Endothelial cell of umbilical vein (primary cell): ENCODE data around the gene SKP1. TPM values are rescaled to one million over a fixed set of nuclear protein-coding genes. Genes with fewer than 3 reads are reported as not detected.

Experiments used
- BruUV-seq: library from RNA; stranded (reverse); fragments of 400-500 nt; replicated peaks from 2 replicates; lab custom pipeline; 2021; lab: Mats Ljungman, UMichigan
- CTCF ChIA-PET: fragments of 300-600, 350-600 bp; sonication (Branson Sonifier 250); formaldehyde crosslinking; loops from one replicate; lab custom pipeline; 2021; ENCODE audit warnings: antibody characterized with exemption, inconsistent platforms; lab: Charles Lee
- POLR2A ChIA-PET: fragments of 300-600, 350-600 bp; sonication (Branson Sonifier 250); formaldehyde crosslinking; loops from one replicate; lab custom pipeline; 2021; ENCODE audit warnings: antibody characterized with exemption, inconsistent platforms; lab: Charles Lee
- DNase-seq: peaks from one replicate; pipeline ENCODE4 v3.0.0-alpha.2; 2011; ENCODE audit warnings: low read depth, low spot score
- FAIRE-seq: peaks from 2 replicates; lab custom pipeline; 2011; peaks lifted over from hg19 to GRCh38; lab: Jason Lieb, UNC
- H2AFZ ChIP-seq: 2 replicates; pipeline ENCODE4 v1.6.0; 2012; ENCODE audit warnings: low read depth, low read length, control low read depth, inconsistent platforms
- H3K27ac ChIP-seq: 2 replicates; pipeline ENCODE4 v1.5.1; 2011; ENCODE audit warnings: low read depth, mild to moderate bottlenecking, control low read depth, low read length, moderate library complexity; ENCODE audit not compliant: insufficient read depth
- H3K27me3 ChIP-seq, 2 experiments: 2 replicates each; pipeline versions ENCODE4 v1.6.0 to v1.6.1; 2011; ENCODE audit warnings: low read length in 2 of 2, mixed read lengths in 1 of 2; ENCODE audit not compliant: control insufficient read depth in 2 of 2, insufficient read depth in 2 of 2
- H3K36me3 ChIP-seq, 2 experiments: 2 replicates in 1 of 2; 3 replicates in 1 of 2; pipeline ENCODE4 v1.5.1; 2011; ENCODE audit warnings: low read length in 2 of 2, mild to moderate bottlenecking in 1 of 2, moderate library complexity in 1 of 2; ENCODE audit not compliant: control insufficient read depth in 2 of 2, insufficient read depth in 2 of 2; ENCODE audit errors: extremely low read depth in 1 of 2
- H3K4me1 ChIP-seq: 3 replicates; pipeline ENCODE4 v1.5.1; 2011; ENCODE audit warnings: mild to moderate bottlenecking, low read length; ENCODE audit not compliant: control insufficient read depth, insufficient read depth; ENCODE audit errors: extremely low read depth
- H3K4me2 ChIP-seq: 2 replicates; pipeline ENCODE4 v1.6.1; 2011; ENCODE audit warnings: low read length, control low read depth, mixed read lengths; ENCODE audit not compliant: insufficient read depth
- H3K4me3 ChIP-seq, 3 experiments: fragments of 200-600 bp in 1 of 3; sonication (generic), shearing (Covaris generic) in 1 of 3; replicated peaks in 1 of 3; 2 replicates each; pipeline ENCODE4 v1.5.1; 2011 to 2016; ENCODE audit warnings: control low read depth in 3 of 3, low read length in 3 of 3, mild to moderate bottlenecking in 2 of 3, inconsistent platforms in 1 of 3, low read depth in 1 of 3, moderate library complexity in 1 of 3; ENCODE audit not compliant: insufficient read depth in 1 of 3
- H3K79me2 ChIP-seq: 2 replicates; pipeline ENCODE4 v1.6.0; 2012; ENCODE audit warnings: low read length, inconsistent platforms; ENCODE audit not compliant: control insufficient read depth, insufficient read depth
- H3K9ac ChIP-seq: replicated peaks from 2 replicates; pipeline ENCODE3; 2011; ENCODE audit warnings: low read length, control low read depth; ENCODE audit not compliant: insufficient read depth; ENCODE audit errors: extremely low read depth
- H3K9me1 ChIP-seq: replicated peaks from 3 replicates; pipeline ENCODE4 v1.6.0; 2011; ENCODE audit warnings: mild to moderate bottlenecking, low read length; ENCODE audit not compliant: control insufficient read depth, insufficient read depth; ENCODE audit errors: extremely low read depth
- H3K9me3 ChIP-seq: replicated peaks from 2 replicates; pipeline ENCODE4 v1.5.1; 2012; ENCODE audit warnings: low read length, inconsistent platforms; ENCODE audit not compliant: control insufficient read depth, insufficient read depth
- H4K20me1 ChIP-seq: replicated peaks from 2 replicates; pipeline ENCODE3; 2011; ENCODE audit warnings: mild to moderate bottlenecking, low read length; ENCODE audit not compliant: control insufficient read depth, insufficient read depth; ENCODE audit errors: extremely low read depth
- CTCF ChIP-seq, 2 donors: IDR thresholded peaks; 1 replicate in 1 of 2; 2 replicates in 1 of 2; pipeline ENCODE4 v1.5.1; 2011; ENCODE audit warnings: low read length in 2 of 2, mild to moderate bottlenecking in 2 of 2, moderate library complexity in 2 of 2, control low read depth in 1 of 2, inconsistent platforms in 1 of 2, low read depth in 1 of 2; ENCODE audit not compliant: insufficient read depth in 1 of 2; ENCODE audit errors: extremely low read depth in 1 of 2
- EZH2 ChIP-seq: IDR thresholded peaks from 2 replicates; pipeline ENCODE4 v1.6.1; 2012; ENCODE audit warnings: borderline replicate concordance, low read depth, mild to moderate bottlenecking, moderate library complexity, low read length, inconsistent platforms; ENCODE audit not compliant: severe bottlenecking
- FOS ChIP-seq: IDR thresholded peaks from 2 replicates; pipeline ENCODE4 v1.6.1; 2011; ENCODE audit warnings: mild to moderate bottlenecking, low read length, moderate library complexity, borderline replicate concordance; ENCODE audit not compliant: insufficient read depth
- GATA2 ChIP-seq: IDR thresholded peaks from 2 replicates; pipeline ENCODE4 v1.7.0; 2011; ENCODE audit warnings: low read depth, mild to moderate bottlenecking, moderate library complexity, mixed read lengths, low read length; ENCODE audit not compliant: insufficient read length, insufficient read depth
- JUN ChIP-seq: IDR thresholded peaks from 2 replicates; pipeline ENCODE4 v1.6.1; 2011; ENCODE audit warnings: borderline replicate concordance, low read depth; ENCODE audit not compliant: insufficient read length, insufficient read depth
- MAX ChIP-seq: IDR thresholded peaks from 2 replicates; pipeline ENCODE4 v1.6.1; 2011; ENCODE audit not compliant: insufficient read depth, insufficient read length
- MYC ChIP-seq: IDR thresholded peaks from one replicate; pipeline ENCODE4 v1.6.1; 2011; ENCODE audit warnings: mild to moderate bottlenecking, low read depth, low read length
- POLR2A ChIP-seq: IDR thresholded peaks from 2 replicates; pipeline ENCODE4 v1.6.1; 2012; ENCODE audit warnings: low read depth, mild to moderate bottlenecking, control low read depth, low read length
- POLR2AphosphoS5 ChIP-seq: IDR thresholded peaks from 2 replicates; pipeline ENCODE4 v1.6.1; 2012; ENCODE audit warnings: low read depth, mild to moderate bottlenecking, control low read depth, low read length, moderate library complexity; ENCODE audit not compliant: insufficient read depth
- dilution Hi-C: fragments of 300-500 bp; cut with MboI; formaldehyde crosslinking; loops from one replicate; pipeline ENCODE4 v1.15.0; 2019; ENCODE audit warnings: low sequenced_read_pairs; ENCODE audit not compliant: extremely low pct_ligation_motif_present
- intact Hi-C: fragments of 100-400 bp; cut with micrococcal nuclease; formaldehyde crosslinking; loops from one replicate; pipeline ENCODE4 v1.10.0; 2022
- polyA plus RNA-seq, 4 experiments: library from polyadenylated mRNA; depleted of rRNA in 3 of 4; stranded (reverse) in 3 of 4; unstranded in 1 of 4; fragments of >200 nt; gene quantifications; 2 replicates each; pipeline versions ENCODE4 v1.2.1 to v1.2.3, GENCODE V29; 2011 to 2012; ENCODE audit warnings: missing spikeins in 1 of 4
- total RNA-seq: library from RNA; stranded (reverse); gene quantifications from 2 replicates; pipeline ENCODE4 v1.2.3, GENCODE V29; 2021

SKP1 gene
- total and polyA plus RNA-seq, 2 donors (not counting 3 experiments of a cell fraction or from before 2014, with no cell fraction given): 214 to 320 TPM

- no peak overlapping the region for H2AFZ ChIP-seq
- CTCF ChIA-PET: interaction anchor here (1.1 to 6.7 kb wide), 9 partner anchors 12 to 188 kb away, joined by 3 to 132 read pairs (median 16); partner anchors contain the start of gene TCF7
- H3K4me2 ChIP-seq: no peak overlapping the region
- no TSS peak for BruUV-seq
- no peak overlapping the region for H3K9ac ChIP-seq
- H3K9me1 ChIP-seq: no peaks in the 10 kb centered on the region
- dilution Hi-C loops (no loop called here), intact Hi-C loops (no loop called here)
- H3K4me3 ChIP-seq: no peak overlapping the region
- no peaks in the 10 kb centered on the region for H4K20me1 ChIP-seq
- POLR2A ChIA-PET: no interaction called here
- H3K79me2 ChIP-seq: no peaks in the 10 kb centered on the region
- DNase-seq (no peak), FAIRE-seq (no peak)
- H3K27ac ChIP-seq: no peak overlapping the region
- no peaks in the 10 kb centered on the region for H3K36me3 ChIP-seq
- TF ChIP-seq GATA2 (no peak), MYC (no peak)
- H3K27me3 ChIP-seq: peaks cover 0 to 6% of the 10 kb centered on the region in 2 experiments
- H3K9me3 ChIP-seq: no peaks in the 10 kb centered on the region
- no peaks in the 10 kb centered on the region for H3K4me1 ChIP-seq
Observed at GRCh38 chr5:134100283-134101091, 76.3 kb downstream of the SKP1 start.

- H3K9me1 ChIP-seq: no peaks in the 10 kb centered on the region
- DNase-seq (no peak), FAIRE-seq (no peak)
- H3K36me3 ChIP-seq: no peaks in the 10 kb centered on the region
- H3K27ac ChIP-seq: no peak overlapping the region
- dilution Hi-C loops: no loop called here
- no TSS peak for BruUV-seq
- no peaks in the 10 kb centered on the region for H3K4me1 ChIP-seq
- H3K4me2 ChIP-seq: no peak overlapping the region
- no peak overlapping the region for H2AFZ ChIP-seq
- H3K79me2 ChIP-seq: no peaks in the 10 kb centered on the region
- no peak for TF ChIP-seq GATA2
- TF ChIP-seq MAX: no peak
- TF ChIP-seq CTCF (IDR thresholded peaks at IDR 0.05; ENCODE audit: extremely low read depth in 1 of 2, insufficient read depth in 1 of 2, low read depth in 1 of 2, low read length in 2 of 2): no peak
- TF ChIP-seq FOS: no peak
- TF ChIP-seq MYC: no peak
- TF ChIP-seq EZH2: no peak
- TF ChIP-seq POLR2AphosphoS5: no peak
- TF ChIP-seq JUN: no peak
- no peak for TF ChIP-seq POLR2A
- no peak overlapping the region for H3K4me3 ChIP-seq
- CTCF ChIA-PET: interaction anchor here (1.1 to 6.7 kb wide), 7 partner anchors 12 to 188 kb away, joined by 3 to 132 read pairs (median 24); partner anchors contain the start of gene TCF7
- no peak overlapping the region for H3K9ac ChIP-seq
- intact Hi-C loops: no loop called here
- H4K20me1 ChIP-seq: no peaks in the 10 kb centered on the region
- POLR2A ChIA-PET: no interaction called here
- H3K27me3 ChIP-seq: peaks cover 0 to 7% of the 10 kb centered on the region in 2 experiments
- H3K9me3 ChIP-seq: no peaks in the 10 kb centered on the region
Observed at GRCh38 chr5:134099939-134100282, 76.8 kb downstream of the SKP1 start.
